ENCODE data around the gene IL36RN.

The IL36RN gene

GRCh38 chr2:113113807-113114206 is 54.8 kb downstream of the IL36RN start:
- Histone ChIP-seq H2AFZ (no peak overlapping the region), H3K27ac (no peak overlapping the region)

More at GRCh38 chr2:113113807-113114206, 54.8 kb downstream of the IL36RN start:
- H3K9me3 ChIP-seq (ENCODE audit: control insufficient read depth, low read length) = no peaks in the 10 kb centered on the region
- H3K79me2 ChIP-seq = no peaks in the 10 kb centered on the region
- no peaks in the 10 kb centered on the region for H3K27me3 ChIP-seq (ENCODE audit: control insufficient read depth, insufficient read depth, low read length)
- no peak for TF ChIP-seq CTCF (IDR thresholded peaks at IDR 0.05)
- no peaks in the 10 kb centered on the region for H3K36me3 ChIP-seq (ENCODE audit: control insufficient read depth, insufficient read depth, low read length)
- H3K4me1 ChIP-seq = no peaks in the 10 kb centered on the region
- H3K9ac ChIP-seq = no peak overlapping the region
- no peak overlapping the region for H3K4me2 ChIP-seq (ENCODE audit: low read length)
- H3K4me3 ChIP-seq (ENCODE audit: low read depth, low read length) = no peak overlapping the region
